GM18861 (cell line): ENCODE data around the gene ENTHD1.

Experiments used
- ATAC-seq: cut with Tn5 transposase; IDR thresholded peaks from one replicate; pipeline ENCODE4 v1.9.1; 2021; ENCODE audit not compliant: unreplicated experiment

ENTHD1 gene, protein sequence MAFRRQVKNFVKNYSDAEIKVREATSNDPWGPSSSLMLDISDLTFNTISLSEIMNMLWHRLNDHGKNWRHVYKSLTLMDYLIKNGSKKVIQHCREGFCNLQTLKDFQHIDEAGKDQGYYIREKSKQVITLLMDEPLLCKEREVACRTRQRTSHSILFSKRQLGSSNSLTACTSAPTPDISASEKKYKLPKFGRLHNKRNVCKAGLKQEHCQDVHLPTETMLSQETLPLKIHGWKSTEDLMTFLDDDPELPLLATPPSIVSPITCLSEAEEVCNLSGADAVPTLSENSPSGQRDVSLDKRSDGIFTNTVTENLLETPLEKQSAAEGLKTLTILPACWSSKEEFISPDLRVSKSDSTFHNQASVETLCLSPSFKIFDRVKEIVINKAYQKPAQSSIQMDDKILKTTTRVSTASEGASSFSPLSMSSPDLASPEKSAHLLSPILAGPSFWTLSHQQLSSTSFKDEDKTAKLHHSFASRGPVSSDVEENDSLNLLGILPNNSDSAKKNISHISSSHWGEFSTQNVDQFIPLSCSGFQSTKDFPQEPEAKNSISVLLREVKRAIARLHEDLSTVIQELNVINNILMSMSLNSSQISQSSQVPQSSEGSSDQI

GRCh38 chr22:39893526-39893925 is at the start of gene ENTHD1:
Gene ENTHD1, minus strand, starts transcription at chr22:39893760. Its CDS starts 6,012 bp downstream, at chr22:39887748.
- no peak for ATAC-seq

- no peak for ATAC-seq
Observed at GRCh38 chr22:39943337-39943736, 49.8 kb upstream of the ENTHD1 start.

GRCh38 chr22:39942439-39943230 is 49.1 kb upstream of the ENTHD1 start:
- no peak for ATAC-seq

- ATAC-seq: no peak
Observed at GRCh38 chr22:39941601-39942000, 48.0 kb upstream of the ENTHD1 start.

DNA sequence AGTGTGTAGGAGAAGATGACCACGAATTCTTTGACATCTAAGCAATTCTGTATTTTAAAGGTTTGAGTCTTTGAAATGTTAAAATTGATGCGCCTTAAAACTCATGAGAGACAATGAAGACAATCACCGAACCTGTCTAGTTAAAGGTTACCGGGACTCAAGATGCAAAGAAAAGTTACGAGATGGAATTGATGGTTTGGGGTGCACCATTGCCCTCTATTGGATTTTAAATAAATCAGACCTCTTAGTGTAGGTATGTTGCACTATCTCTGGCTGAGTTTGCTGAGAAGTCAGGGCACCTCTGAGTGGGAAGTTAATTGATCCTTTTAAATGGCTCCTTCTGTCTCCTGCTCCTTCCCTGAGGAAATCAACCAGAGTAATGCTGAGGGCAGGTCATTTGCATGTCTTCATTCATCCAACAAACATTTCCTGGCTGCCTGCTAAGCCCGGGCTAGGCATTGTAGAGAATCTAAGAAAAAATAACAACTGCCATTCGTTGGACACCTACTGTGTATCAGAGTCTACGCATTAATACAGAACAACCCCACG is 47.3 kb upstream of the ENTHD1 start:
- no peak for ATAC-seq

DNA sequence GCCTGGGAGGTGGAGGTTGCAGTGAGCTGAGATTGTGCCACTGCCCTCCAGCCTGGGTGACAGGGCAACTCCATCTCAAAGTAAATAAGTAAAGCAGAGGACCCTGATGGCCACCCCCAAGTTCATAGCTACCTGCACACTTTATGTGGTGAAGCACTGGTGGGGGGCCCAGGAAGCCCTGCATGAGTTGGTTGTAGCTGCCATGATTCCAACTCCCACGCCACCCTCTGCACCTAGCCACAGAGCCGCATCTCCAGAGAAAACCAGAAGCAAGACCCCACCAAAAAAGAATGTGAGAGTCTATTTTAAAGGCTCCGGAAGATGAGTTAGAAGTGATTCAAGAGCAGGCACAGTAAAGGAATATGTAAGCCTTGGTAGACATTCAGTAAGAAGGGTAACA is 46.3 kb upstream of the ENTHD1 start:
- ATAC-seq: no peak

GRCh38 chr22:39938509-39939111 is 45.0 kb upstream of the ENTHD1 start:
- no peak for ATAC-seq

- ATAC-seq: no peak
Observed at GRCh38 chr22:39937906-39938305, 44.3 kb upstream of the ENTHD1 start.

GRCh38 chr22:39936523-39937145 is 43.1 kb upstream of the ENTHD1 start:
- ATAC-seq: no peak

GRCh38 chr22:39935612-39936011 is 42.1 kb upstream of the ENTHD1 start:
- ATAC-seq: no peak

GRCh38 chr22:39935116-39935515 is 41.6 kb upstream of the ENTHD1 start:
- no peak for ATAC-seq

DNA sequence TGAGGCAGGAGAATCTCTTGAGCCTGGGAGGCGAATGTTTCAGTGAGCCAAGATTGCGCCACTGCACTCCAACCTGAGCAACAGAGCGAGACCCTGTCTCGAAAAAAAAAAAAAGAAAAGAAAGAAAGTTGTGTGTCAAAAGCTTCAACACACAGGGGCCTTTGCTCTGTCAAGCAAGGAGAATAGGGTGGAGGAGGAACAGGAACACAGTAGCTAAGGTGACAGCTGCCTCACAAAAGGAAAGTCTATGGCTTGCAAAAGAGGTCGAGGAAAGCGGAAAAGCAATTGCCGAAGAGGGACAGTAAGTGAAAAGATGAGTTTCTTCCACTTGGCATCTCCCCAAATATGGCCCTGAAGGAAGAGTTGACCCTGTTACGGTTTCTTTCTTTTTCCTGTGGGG is 40.2 kb upstream of the ENTHD1 start:
- no peak for ATAC-seq

GRCh38 chr22:39932918-39933649 is 39.5 kb upstream of the ENTHD1 start:
- no peak for ATAC-seq

GRCh38 chr22:39932166-39932565 is 38.6 kb upstream of the ENTHD1 start:
- ATAC-seq: no peak

- ATAC-seq: no peak
Observed at GRCh38 chr22:39931251-39931650, 37.7 kb upstream of the ENTHD1 start.

DNA sequence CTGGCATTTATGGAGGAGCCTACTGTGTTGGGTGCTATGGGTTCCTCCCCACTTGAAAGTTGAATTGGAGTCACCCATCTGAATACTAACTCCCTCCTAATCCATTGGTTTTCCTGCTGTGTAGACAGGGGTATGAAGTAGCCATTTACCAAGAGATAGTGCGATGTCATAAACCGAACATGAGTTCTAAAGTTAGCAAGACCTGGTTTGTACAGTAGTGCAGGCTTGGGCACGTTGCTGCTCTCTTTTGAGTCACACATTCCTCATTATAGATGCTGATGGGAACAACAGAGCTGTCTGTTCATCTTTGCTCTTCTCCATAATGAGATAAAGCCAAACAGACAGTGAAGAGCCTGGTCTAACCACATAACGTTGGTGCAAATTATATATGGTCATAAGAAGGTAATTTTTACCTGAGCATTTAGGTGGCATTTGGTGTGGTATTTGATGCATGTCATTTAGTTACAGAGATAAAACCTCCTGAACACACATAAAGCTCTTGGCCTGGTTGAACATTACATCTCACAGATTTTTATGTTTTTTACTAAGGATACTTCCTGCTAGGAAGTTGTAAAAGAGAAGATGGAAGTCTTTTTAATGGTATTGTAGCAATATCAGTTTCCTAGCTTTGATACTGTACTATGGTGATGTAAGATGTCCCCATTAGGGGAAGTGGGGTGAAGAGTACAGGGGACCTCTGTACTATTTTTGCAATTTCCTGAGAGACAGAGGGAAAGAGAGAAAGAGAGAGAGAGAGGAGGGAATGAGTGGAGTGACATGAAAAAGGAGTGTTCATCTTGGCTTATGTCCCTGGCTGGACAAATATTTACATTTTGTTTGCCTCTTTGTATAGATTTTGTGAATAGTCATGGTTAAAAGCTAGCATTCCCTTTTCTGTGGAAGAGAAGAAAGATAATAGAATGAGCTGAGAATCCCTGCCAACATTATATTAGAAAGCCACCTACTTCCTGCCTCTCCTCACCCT is 35.3 kb upstream of the ENTHD1 start:
- no peak for ATAC-seq

DNA sequence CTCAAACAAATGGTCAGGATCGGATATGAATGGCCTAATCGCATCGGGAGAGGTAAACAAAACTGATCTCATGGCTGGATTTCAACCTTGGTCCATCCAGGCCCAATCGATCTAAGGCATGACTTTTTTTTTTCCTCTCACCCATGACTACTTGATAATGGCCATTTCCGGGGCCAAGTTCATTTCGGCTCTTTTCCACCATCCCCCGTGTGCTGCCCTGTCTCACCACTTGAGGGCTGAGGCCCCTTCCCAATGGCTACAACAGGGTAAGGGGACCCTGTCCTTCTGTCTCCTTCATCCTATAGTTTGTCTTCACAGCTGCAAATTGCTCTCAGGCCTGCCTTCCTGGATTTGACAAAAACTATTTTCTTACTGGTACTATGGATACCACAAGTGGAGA is 34.0 kb upstream of the ENTHD1 start:
- no peak for ATAC-seq

GRCh38 chr22:39926753-39927152 is 33.2 kb upstream of the ENTHD1 start:
- ATAC-seq: no peak
